ENCODE measurements around the gene PHACTR1. TPM values are rescaled to one million over a fixed set of nuclear protein-coding genes. Genes with fewer than 3 reads are reported as not detected.

Gene PHACTR1
- total RNA-seq, 1 experiment from 2014 or later, result 2.6 TPM

DNA sequence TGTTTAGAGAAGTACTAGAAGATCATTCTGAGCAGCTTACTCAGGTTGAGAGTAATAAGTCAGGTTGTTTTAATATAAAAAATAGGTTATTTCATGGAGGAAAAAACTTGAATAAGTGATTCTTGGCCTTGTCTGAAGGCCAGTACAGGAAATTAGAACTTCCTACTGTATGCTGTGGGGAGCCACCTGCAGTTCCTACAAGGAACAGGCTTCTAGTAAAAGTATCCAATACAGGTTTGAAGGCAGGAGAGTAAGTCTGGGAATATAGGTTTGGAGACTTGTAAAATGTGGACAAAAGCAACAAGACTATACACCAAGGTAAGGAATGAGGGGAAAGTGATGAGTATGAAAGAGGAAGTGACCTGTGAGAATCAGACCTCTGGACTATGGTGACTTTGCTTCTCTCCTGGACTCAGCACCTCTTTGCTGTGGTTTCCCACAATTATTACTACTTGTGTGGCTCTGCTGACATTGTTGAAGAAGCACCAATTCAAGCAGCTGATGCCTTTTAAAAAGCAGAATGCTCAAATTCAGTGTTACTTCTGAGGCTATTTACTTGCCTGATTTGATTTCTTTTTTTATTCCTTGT, 333.2 kb downstream of the PHACTR1 start:
- H3K27ac ChIP-seq (ENCODE audit: low read depth, low read length, poor library complexity, severe bottlenecking), result no peak overlapping the region
- no peak for DNase-seq (ENCODE audit: low spot score)
- no peak overlapping the region for H3K4me3 ChIP-seq (ENCODE audit: low read depth, low read length, poor library complexity, severe bottlenecking)
- H3K27me3 ChIP-seq (replicated peaks; ENCODE audit: insufficient read depth, low read depth, low read length, poor library complexity), result no peaks in the 10 kb centered on the region
- no peaks in the 10 kb centered on the region for H3K36me3 ChIP-seq (ENCODE audit: insufficient read depth, low read length, poor library complexity, severe bottlenecking)
- no peaks in the 10 kb centered on the region for H3K9me3 ChIP-seq (ENCODE audit: low read depth, low read length, poor library complexity, severe bottlenecking)
- intact Hi-C loops (cut with micrococcal nuclease; ENCODE audit: unreplicated experiment), result no loop called here
- no peaks in the 10 kb centered on the region for H3K4me1 ChIP-seq (ENCODE audit: insufficient read depth, low read length, poor library complexity, severe bottlenecking)
- ChIA-PET POLR2A (ENCODE audit: low non-redundant PET) (no interaction called here), CTCF (no interaction called here)
- no TSS peak for BruUV-seq (replicated peaks)
- no peak for TF ChIP-seq EZH2 (IDR thresholded peaks at IDR 0.05; ENCODE audit: borderline replicate concordance, low read depth, low read length, poor library complexity, severe bottlenecking)
- TF ChIP-seq, protein P1, sequence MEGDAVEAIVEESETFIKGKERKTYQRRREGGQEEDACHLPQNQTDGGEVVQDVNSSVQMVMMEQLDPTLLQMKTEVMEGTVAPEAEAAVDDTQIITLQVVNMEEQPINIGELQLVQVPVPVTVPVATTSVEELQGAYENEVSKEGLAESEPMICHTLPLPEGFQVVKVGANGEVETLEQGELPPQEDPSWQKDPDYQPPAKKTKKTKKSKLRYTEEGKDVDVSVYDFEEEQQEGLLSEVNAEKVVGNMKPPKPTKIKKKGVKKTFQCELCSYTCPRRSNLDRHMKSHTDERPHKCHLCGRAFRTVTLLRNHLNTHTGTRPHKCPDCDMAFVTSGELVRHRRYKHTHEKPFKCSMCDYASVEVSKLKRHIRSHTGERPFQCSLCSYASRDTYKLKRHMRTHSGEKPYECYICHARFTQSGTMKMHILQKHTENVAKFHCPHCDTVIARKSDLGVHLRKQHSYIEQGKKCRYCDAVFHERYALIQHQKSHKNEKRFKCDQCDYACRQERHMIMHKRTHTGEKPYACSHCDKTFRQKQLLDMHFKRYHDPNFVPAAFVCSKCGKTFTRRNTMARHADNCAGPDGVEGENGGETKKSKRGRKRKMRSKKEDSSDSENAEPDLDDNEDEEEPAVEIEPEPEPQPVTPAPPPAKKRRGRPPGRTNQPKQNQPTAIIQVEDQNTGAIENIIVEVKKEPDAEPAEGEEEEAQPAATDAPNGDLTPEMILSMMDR (conservative IDR thresholded peaks at IDR 0.05; ENCODE audit: low read depth, low read length), result no peak; the same call in 1 of the 2 replicates

DNA sequence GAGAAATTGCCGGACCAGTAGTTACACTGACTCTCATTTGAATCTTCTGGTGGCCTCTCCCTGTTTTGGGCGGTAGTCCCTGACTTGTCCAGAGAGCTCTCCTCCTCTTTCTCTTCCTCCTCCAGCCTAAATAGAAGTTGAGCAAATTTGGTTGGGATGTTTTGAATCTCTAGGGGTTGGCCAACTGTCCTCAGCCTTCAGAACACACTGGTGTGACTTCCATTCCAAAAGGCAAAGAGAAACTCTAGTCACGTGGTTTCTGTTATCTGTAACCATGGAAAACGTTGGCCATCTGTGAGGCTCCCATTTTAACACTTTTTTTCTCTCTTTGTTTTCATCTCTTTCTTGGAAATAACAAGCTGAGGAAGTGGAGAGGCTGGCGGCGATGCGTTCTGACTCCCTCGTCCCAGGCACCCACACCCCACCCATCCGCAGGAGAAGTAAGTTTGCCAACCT, 336.5 kb downstream of the PHACTR1 start:
- Histone ChIP-seq H3K4me3 (ENCODE audit: low read depth, low read length, poor library complexity, severe bottlenecking) (no peak overlapping the region), H3K36me3 (ENCODE audit: insufficient read depth, low read length, poor library complexity, severe bottlenecking) (no peaks in the 10 kb centered on the region), H3K9me3 (ENCODE audit: low read depth, low read length, poor library complexity, severe bottlenecking) (no peaks in the 10 kb centered on the region), H3K4me1 (ENCODE audit: insufficient read depth, low read length, poor library complexity, severe bottlenecking) (no peaks in the 10 kb centered on the region), H3K27ac (ENCODE audit: low read depth, low read length, poor library complexity, severe bottlenecking) (no peak overlapping the region), H3K27me3 (replicated peaks; ENCODE audit: insufficient read depth, low read depth, low read length, poor library complexity) (no peaks in the 10 kb centered on the region)
- no peak for DNase-seq (ENCODE audit: low spot score)
- CTCF ChIA-PET, result no interaction called here
- no TSS peak for BruUV-seq (replicated peaks)
- POLR2A ChIA-PET (ENCODE audit: low non-redundant PET), result no interaction called here
- intact Hi-C loops (cut with micrococcal nuclease; ENCODE audit: unreplicated experiment), result no loop called here
- TF ChIP-seq, protein P1 (conservative IDR thresholded peaks at IDR 0.05; ENCODE audit: low read depth, low read length), result no peak
- no peak for TF ChIP-seq EZH2 (IDR thresholded peaks at IDR 0.05; ENCODE audit: borderline replicate concordance, low read depth, low read length, poor library complexity, severe bottlenecking)

DNA sequence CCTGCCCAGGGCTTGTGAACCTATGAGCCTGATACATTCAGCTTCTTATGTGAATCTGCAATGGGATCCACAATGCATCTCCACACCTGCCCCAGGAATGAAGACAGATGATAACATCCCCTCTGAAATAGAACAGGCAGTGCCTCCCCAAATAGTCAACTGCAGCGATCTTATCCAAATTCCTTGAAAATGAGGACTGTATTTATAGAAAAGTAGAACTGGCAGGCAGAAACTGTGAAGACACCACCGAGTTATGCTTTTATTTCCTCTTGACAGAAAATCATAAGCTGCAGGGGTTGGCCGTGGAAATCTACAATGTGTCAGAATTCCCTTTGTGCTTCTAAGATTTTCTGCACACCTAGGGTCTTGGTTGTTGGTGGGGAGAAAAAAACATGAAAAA, 341.5 kb downstream of the PHACTR1 start:
- POLR2A ChIA-PET (ENCODE audit: low non-redundant PET), result no interaction called here
- no TSS peak for BruUV-seq (replicated peaks)

More for the DNA sequence above, 341.5 kb downstream of the PHACTR1 start:
- no peak overlapping the region for H3K4me3 ChIP-seq (ENCODE audit: low read depth, low read length, poor library complexity, severe bottlenecking)
- no peaks in the 10 kb centered on the region for H3K4me1 ChIP-seq (ENCODE audit: insufficient read depth, low read length, poor library complexity, severe bottlenecking)
- CTCF ChIA-PET, result no interaction called here
- no peak overlapping the region for H3K27ac ChIP-seq (ENCODE audit: low read depth, low read length, poor library complexity, severe bottlenecking)
- H3K36me3 ChIP-seq (ENCODE audit: insufficient read depth, low read length, poor library complexity, severe bottlenecking), result no peaks in the 10 kb centered on the region
- no peaks in the 10 kb centered on the region for H3K9me3 ChIP-seq (ENCODE audit: low read depth, low read length, poor library complexity, severe bottlenecking)
- TF ChIP-seq, protein P1 (conservative IDR thresholded peaks at IDR 0.05; ENCODE audit: low read depth, low read length), result no peak
- no peak for TF ChIP-seq EZH2 (IDR thresholded peaks at IDR 0.05; ENCODE audit: borderline replicate concordance, low read depth, low read length, poor library complexity, severe bottlenecking)
- intact Hi-C loops (cut with micrococcal nuclease; ENCODE audit: unreplicated experiment), result no loop called here
- no peaks in the 10 kb centered on the region for H3K27me3 ChIP-seq (replicated peaks; ENCODE audit: insufficient read depth, low read depth, low read length, poor library complexity)
- DNase-seq (ENCODE audit: low spot score), result no peak
